ENCODE measurements around the gene BRINP2.

Gene BRINP2

GRCh38 chr1:177171536-177172123 lies 872 bp downstream of the BRINP2 start:
- no peak for DNase-seq

- DNase-seq: no peak
Observed at GRCh38 chr1:177172272-177172671, 1.5 kb downstream of the BRINP2 start.

GRCh38 chr1:177172866-177173265 lies 2.1 kb downstream of the BRINP2 start:
- no peak for DNase-seq

GRCh38 chr1:177173976-177174375 lies 3.2 kb downstream of the BRINP2 start:
- DNase-seq: no peak

GRCh38 chr1:177174921-177175634 lies 4.3 kb downstream of the BRINP2 start:
- no peak for DNase-seq

- DNase-seq: no peak
Observed at GRCh38 chr1:177181280-177181630, 10.5 kb downstream of the BRINP2 start.

GRCh38 chr1:177181631-177182291 lies 11.0 kb downstream of the BRINP2 start:
- no peak for DNase-seq

- no peak for DNase-seq
Observed at GRCh38 chr1:177183836-177184235, 13.1 kb downstream of the BRINP2 start.

GRCh38 chr1:177185209-177185608 lies 14.5 kb downstream of the BRINP2 start:
- DNase-seq: no peak

GRCh38 chr1:177186639-177187038 lies 15.9 kb downstream of the BRINP2 start:
- no peak for DNase-seq

- DNase-seq: no peak
Observed at GRCh38 chr1:177190308-177190970, 19.7 kb downstream of the BRINP2 start.

GRCh38 chr1:177198243-177198642 lies 27.5 kb downstream of the BRINP2 start:
- DNase-seq: no peak

- no peak for DNase-seq
Observed at GRCh38 chr1:177200290-177200689, 29.5 kb downstream of the BRINP2 start.

- DNase-seq: no peak
Observed at GRCh38 chr1:177206831-177207355, 36.1 kb downstream of the BRINP2 start.

GRCh38 chr1:177208920-177209319 lies 38.2 kb downstream of the BRINP2 start:
- DNase-seq: no peak

- no peak for DNase-seq
Observed at GRCh38 chr1:177209357-177209756, 38.6 kb downstream of the BRINP2 start.

- no peak for DNase-seq
Observed at GRCh38 chr1:177210071-177210470, 39.3 kb downstream of the BRINP2 start.

GRCh38 chr1:177211231-177211630 lies 40.5 kb downstream of the BRINP2 start:
- no peak for DNase-seq

- no peak for DNase-seq
Observed at GRCh38 chr1:177216587-177217202, 45.9 kb downstream of the BRINP2 start.

GRCh38 chr1:177219554-177220458 lies 49.0 kb downstream of the BRINP2 start:
- no peak for DNase-seq

- no peak for DNase-seq
Observed at GRCh38 chr1:177223359-177223758, 52.6 kb downstream of the BRINP2 start.

Measured in CD4-positive, alpha-beta T cell treated with Interferon gamma for 1 hour (primary cell).